Kidney capillary endothelial cell (primary cell): ENCODE measurements around the gene WNT7A.

Experiments used
- DNase-seq: peaks from one replicate; pipeline ENCODE4 v3.0.0-alpha.2; 2018; ENCODE audit warnings: low spot score

Gene WNT7A

GRCh38 chr3:13792051-13792490 is 87.8 kb downstream of the WNT7A start:
- no peak for DNase-seq

- no peak for DNase-seq
Observed at GRCh38 chr3:13791198-13792050, 88.4 kb downstream of the WNT7A start.

DNA sequence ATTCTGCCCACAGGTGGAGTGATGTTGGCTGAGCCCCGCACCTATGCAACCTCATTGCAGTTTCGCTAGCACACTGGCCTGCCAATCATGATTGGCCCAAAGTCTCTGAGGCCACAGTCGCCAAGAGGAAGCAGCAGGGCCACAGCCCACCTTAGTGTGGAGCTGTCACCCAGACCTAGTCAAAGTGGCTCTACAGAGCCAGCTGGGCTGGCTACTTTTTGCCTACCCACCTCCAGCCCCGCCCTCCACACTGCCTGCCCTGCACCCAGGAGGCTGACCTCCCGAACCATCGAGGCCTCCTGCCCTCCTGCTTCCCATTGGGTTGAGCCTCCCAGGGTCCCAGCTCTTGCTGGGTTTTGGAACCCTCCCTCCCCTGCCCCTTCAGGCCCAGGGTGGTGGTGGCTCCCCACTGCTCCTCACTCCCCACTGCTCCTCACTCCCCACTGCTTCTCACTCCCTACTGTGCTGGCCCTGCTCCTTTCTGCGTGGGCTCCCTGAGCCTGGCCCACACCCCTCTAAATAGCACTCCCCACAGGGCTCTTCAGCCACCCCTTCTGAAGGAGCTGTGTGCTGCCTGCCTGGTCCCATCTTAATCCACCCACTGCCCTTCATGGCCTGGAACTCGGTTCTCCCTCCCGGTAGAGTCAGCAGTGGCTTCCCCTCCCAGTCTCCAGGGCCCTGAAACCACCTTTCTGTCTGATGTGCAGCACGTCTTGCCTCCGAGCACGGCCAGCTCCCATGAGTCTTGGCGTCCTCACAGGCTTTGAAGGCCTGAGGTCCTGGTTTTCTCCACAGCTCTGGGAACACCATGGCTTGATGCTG is 89.3 kb downstream of the WNT7A start:
- no peak for DNase-seq

DNA sequence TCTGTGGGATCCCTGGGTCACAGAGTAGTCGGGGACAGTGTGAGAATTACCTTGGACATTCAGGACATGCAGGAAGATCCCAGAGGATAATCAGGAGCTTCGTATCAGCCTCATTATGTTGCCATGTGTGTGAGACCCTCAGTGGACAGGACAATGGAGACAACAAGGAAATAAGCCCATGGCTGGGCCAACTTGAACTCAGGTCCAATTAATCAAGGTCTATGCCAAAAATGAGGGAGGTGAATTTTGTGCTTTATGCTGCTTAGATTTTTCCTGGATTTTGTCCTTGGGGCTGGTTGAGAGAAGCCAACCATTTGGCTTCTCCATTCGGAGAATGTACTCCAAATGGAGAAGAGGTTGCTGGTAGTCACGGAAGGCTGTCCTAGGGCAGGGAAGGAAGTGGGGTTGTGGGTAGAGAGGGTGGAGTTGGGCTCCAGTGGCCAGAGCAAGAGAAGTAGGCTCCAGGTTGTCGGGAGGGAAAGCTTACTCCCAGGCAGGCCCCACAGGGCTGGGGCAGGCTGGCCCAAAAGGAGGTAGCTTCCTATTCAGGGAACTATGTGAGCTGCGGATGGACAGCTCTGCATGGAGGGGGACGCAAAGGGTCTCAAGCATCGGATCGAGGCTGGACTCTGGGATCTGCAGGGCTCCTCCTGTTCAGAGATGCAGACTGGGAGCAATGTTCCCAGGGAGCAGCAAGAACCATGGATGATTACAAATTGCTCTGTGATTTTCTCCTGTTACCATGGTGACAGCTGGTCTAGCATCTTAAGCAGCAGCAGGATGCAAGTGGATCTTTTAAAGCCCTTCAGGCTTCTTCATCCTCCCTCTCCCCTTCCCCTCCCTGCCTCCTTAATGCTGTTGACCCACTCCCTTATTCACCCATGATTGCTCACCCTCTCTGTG is 91.1 kb downstream of the WNT7A start:
- DNase-seq, result no peak

GRCh38 chr3:13787533-13788132 is 92.2 kb downstream of the WNT7A start:
- DNase-seq, result no peak

DNA sequence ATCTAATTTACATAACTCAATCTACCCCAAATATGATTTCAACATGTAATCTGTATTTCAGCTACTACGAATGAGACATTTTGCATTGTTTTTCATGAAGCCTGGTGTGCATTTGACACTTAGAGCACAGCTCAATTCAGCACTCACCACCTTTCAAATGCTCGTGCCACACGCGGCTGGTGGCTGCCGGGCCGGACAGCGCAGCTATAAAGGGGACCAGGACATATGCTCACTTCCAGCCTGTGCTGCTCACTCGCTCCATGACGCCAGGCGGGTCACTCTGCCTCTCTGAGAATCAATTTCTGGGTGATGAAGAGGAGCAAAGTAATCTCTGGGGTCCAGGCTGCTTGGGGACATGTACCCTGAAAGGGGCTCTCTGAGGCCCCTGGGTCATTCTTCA is 93.1 kb downstream of the WNT7A start:
- DNase-seq, result no peak

DNA sequence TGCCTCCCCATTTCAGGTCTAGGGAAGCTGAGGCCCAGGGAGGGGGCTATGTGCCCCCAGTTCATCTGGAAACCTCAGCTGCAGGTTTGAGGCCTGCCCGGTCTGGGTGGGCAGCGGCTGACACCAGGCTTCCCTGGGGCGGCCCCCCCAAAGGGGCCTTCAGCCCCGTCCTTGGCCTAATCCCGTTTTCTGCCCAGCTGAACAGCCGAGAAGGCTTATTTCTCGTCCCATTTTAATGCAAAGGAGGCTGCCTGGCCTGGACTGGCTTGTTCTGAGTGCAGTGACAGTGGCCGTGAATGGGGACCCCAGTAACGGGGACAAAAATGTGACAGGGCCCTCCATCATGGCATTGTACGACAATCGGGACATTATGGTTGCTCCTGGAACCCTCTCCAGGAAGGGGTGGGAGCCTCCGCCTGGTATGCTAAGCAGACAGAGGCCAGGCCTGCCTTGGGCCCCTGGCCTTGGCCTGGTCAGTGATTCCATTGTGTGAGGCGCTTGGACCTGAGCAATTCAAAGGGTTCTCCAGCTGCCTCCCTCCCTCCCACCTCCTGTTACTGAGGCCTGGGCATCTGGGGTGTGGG is 93.9 kb downstream of the WNT7A start:
- DNase-seq, result no peak

- DNase-seq, result no peak
Observed at GRCh38 chr3:13785351-13785750, 94.5 kb downstream of the WNT7A start.

DNA sequence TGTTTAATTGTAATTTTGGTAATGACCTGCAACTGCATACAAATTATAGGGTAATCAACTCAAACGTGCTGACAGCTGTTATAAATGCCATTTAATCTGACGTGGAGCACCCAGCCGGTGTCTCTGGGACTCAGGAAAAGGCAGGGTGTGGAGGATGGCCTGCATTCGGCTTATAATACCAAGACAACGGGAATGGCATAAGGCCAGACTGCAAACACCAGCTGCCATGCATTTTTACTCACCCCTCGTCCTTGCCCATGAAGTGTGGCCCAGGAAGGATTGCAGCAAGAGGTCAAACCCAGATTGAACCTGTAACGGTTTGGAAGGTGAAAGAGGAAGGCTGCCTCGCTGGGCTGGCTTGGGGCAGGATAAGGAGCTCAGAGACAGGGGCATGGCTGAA is 96.4 kb downstream of the WNT7A start:
- DNase-seq, result no peak

DNA sequence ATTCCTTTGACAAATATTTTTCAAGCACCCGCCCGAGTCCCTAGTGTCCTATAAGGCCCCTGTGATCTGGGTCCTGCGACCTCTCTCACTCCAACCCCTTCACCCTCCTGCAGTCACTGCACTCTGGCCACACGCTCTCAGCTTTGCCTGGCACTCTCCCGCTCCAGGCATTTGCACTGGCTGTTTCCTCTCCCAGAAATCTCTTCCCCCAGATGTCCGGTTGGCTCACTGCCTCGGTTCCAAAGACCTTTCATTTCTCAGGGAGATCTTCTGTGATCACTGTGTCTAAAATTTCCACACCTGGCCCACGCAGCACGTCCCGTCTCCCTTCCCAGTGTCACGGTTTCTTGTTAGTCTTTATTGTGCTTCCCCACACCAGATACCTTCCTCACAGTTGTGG is 97.4 kb downstream of the WNT7A start:
- peak; percentile 19 for DNase-seq

GRCh38 chr3:13781417-13781816 is 98.5 kb downstream of the WNT7A start:
- no peak for DNase-seq

- no peak for DNase-seq
Observed at GRCh38 chr3:13780432-13781176, 99.3 kb downstream of the WNT7A start.

GRCh38 chr3:13776253-13777050 is 103.4 kb downstream of the WNT7A start:
- DNase-seq, result no peak

DNA sequence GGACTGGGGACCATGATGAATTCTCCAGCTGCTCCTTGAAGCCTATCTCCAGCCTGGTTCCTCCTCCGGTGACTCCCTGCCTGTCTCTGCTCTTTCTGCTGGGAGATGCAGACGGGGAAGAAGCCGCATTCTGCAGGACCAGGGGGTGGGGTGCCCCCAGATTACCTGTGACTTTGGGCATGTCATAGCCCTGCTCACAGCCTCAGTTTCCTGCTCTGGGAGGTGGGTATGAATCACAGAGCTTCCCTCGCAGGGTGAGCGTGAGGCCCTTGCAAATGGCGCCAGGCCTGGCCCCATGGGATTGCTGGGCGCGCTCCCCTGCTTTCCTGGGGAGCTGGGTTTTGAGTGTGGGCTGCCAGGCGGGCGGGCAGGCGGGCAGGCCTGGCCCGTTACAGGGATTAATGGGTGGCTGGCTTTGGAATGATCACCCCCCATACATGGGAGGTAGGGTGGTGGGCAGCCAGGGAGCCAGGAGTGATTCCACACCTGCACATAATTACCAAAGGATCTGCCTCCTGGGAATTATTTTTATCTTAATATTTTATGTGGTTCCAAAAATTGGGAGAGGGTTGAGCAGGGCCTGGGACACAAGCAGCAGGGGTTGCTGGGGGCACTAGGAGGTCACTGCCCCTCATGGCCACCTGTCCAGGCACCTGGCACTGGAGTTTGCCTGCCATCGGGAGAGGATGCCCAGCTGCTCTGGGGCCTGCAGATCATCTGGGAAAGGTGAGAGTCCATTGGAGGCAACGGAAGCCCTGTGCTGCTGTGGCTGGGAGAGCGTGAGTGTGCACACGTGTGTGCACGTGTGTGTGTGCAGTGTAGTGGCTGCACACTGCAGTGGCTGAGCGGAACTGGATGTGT is 106.8 kb downstream of the WNT7A start:
- no peak for DNase-seq

DNA sequence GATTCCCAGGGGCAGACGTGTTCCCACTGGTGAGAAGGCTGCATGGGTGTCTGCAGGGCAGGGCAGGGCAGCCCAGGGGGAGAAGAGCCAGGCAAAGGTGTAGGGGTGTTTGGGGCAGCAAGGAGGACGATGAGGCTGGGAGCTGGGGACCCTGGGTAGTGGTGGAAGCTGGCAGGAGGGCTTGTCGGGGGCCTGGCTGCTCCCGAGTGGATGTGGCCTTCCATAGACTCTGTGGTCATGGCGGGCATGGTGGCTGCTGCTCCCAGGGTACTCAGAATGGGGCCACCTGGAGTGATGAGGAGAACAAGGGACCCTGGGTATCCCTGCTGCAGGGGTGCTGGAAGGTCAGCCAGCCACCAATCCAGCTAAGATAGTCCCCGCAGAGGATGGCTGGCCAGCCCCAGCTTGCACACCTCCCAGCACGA is 107.5 kb downstream of the WNT7A start:
- no peak for DNase-seq

- no peak for DNase-seq
Observed at GRCh38 chr3:13771496-13771895, 108.4 kb downstream of the WNT7A start.

- DNase-seq, result no peak
Observed at GRCh38 chr3:13770170-13771169, 109.4 kb downstream of the WNT7A start.
